Amniotic epithelial cell (primary cell): ENCODE results near the gene PAM.

ENCODE experiments used
- DNase-seq: peaks from one replicate; pipeline ENCODE4 v3.0.0-alpha.2; 2010; ENCODE audit warnings: low read depth

PAM gene

DNA sequence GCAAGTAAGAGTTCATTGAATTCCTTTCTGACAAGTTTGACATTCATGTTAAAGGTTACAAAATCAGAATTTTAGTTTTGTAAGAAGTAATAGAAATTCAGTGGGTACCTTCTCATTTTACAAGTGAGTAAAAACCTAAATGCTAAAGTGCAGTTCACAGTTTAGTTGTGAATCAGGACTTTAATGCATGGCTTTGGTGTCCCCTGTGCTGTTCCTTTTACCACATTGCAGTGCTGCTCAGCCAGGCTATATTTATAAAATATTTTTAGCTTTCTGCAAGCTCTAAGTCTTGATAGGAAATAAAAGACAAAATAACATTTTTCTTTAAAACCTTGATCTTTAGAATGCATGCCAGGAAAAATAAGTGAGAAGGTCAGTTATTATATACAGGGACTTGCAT is 26.3 kb downstream of the PAM start:
- no peak for DNase-seq

DNA sequence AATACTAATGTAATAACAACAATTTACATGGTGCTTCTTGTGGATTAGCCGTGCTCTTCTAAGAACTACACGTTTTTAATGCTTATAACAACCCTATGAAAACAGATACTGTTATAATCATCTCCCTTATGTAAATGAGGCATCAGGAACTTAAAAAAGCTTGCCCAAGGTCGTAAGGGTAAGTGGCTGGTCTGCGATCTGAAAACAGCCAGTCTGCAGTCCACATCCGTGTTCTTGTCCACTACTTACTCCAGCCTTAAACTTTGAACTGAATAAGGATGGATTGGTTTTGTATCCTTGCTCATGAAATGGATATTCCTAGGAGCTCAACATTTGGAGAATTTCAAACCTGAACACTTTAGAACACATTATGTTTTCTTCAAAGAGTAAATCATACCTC is 26.7 kb downstream of the PAM start:
- no peak for DNase-seq

DNA sequence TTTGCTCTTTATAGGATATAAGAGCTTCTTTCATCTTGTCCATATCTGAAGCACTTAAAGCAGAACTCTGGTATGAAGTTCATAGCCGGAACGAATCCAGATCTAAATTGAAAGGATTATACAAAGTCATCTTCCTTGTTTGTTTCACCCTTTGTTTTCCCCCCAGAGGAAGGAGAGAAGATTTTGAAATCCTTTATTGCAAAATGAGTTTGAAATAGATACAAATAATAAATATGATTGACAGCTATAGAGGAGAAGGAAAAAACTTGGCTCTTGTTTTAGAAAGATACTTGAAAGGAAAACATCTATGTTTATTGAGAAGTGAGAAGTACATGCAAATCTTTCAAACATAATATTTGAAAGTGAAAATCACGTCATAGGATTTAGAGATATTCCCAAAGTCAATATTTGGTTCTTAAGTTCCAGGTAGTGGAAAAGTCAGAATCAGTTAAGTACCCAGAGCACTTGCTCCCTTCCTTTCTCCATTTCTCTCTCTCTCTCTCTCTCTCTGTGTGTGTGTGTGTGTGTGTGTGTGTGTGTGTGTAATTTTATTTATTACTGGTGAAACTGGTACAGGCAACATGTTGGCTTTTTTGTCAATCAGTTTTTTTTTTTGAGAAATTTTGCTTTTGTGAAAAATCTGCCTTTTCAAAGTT is 27.2 kb downstream of the PAM start:
- no peak for DNase-seq

DNA sequence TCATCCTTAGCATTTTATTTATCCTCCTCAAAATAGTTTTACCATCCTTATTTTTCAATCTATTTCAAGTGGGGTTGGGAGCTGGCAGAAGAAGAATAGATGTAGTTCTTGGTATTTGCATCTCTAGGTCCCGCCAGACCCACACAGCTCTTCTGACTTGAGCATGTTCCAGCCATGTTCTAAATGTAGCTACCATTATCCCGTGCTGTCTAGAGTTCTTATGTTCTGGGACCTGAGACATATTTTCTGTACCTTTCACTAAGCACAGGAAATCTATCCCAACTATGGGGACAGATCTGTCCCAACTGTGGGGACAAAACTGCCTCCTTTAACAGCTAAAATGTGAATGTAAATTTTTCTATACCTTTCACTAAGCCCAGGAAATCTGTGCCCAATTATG is 32.0 kb downstream of the PAM start:
- DNase-seq = no peak

DNA sequence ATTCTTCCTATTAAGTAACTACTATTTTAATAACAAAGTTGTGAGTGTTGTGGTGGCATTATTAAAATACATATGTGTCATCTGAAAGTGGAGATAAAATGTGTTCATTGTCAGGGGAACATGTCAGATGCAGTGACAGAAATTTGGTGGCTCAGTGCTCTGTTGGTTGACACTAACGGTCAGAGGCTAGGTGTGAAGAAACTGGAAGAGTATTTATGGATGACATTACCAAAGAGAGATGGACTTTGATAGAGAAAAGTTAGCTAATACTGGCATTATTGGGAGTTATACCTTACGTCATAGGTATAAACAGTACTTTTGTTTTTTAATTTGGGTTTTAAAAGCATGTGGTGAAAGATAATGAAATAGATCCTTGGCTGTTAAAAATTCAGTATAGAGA is 33.7 kb downstream of the PAM start:
- no peak for DNase-seq

DNA sequence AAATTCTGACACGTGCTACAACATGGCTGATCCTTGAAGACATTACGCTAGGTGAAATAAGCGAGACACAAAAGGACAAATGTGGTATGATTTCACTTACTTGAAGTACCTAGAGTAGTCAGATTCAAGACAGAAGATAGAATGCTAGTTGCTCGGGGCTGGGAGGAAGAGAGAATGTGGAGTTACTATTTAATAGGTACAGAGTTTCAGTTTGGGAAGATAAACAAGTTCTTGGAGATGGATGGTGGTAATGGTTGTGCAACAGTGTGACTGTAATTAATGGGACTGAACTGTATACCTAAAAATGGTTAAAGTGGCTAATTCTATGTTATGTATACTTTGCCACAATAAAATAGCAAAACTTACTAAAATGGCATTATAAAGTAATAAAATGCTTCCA is 34.4 kb downstream of the PAM start:
- peak; percentile 14 for DNase-seq

DNA sequence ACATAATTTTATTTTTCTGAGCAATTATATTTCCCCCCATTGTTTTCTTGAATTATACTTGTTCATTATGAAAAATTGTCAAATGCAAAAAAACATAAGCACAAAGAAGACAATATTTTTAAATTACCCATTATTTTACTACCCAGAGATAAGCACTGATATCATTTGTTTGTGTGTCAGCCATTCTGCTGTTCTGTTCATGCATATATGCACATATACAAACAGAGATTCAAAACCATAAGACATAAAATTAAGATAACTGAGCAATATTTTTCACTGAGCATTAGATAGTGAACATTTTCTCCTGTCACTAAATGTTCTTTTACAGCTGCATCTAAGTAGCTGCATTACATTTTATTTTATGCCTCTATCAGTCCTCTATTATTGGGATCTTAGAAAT is 35.6 kb downstream of the PAM start:
- DNase-seq = no peak

DNA sequence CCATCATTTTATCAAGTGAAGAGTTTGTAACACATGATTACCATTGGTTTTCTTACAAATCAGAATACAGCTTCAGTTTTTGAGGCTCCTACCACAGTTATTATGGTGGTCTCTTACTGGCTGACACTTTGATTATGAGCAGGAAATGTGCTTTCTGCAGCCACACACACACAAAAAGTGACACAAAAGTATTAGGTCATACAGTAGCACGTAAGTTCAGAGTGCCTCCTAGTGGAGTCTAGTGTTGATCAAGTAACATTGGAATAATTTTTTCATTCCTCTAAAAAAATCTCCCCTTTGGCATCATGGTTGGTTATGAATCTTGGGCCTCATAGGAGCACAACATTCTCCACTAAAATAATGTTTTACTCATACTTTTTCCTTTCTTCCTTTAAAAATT is 37.6 kb downstream of the PAM start:
- peak; percentile 35 for DNase-seq

DNA sequence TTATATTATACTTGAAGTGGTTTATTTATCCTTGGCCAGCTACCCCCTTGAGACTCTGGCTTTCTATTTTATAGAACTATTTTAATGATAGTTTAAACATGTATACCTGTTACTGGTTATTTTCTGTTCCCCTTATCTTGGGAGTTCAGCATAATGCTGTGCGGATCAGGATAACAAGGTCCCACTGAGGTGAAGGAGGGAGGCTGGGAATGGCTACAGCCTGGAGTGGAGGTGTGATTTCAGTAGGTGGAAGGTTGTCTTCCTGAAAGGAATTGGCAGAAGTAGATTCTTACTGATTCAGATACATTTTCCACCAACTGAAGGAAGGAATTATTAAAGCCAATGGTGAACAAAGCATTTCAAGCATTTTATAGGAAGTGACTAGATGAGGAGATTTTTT is 38.9 kb downstream of the PAM start:
- no peak for DNase-seq

DNA sequence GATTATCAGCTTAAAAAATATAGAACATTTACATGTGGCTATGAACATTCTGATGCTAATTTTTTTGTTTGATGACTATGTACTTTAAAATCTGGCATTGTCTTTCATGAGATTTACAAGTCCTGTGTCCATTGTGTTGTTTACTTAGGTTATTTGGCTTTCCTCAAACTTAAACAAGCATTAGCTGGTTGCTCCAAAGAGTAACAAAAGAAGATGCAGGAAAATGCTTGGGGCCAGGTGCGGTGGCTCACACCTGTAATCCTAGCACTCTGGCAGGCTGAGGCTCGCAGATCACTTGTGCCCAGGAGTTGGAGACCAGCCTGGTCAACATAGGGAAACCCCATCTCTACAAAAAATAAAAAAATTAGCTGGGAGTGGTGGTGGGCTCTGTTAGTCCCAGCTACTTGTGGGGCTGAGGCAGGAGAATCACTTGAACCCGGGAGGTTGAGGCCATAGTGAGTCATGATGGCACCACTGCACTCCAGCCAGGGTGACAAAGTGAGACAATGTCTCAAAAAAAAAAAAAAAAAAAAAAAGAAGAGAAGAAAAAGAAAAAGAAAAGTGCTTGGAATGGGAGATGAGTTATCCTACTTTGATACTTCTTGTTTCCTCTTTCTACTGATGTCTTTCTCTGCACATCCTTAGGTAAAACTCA is 39.7 kb downstream of the PAM start:
- no peak for DNase-seq

DNA sequence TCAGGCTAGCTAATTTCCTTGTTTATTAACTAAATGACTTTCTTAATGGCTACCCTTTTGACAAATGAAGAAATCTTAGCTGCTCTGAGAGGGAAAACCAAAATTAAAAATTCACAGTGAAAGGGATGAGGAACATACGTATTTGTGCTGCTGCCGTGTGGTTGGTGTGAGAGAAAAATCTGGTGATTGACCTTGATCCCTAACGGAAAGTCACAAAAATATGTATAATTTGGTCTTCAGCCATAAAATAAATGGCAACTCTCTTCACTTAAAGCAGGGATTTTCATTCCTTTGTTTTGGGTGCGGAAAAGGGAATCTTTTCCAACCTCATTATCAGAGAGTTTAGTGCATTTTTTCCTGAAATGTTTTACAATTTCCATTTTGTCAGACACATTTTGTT is 40.4 kb downstream of the PAM start:
- no peak for DNase-seq

DNA sequence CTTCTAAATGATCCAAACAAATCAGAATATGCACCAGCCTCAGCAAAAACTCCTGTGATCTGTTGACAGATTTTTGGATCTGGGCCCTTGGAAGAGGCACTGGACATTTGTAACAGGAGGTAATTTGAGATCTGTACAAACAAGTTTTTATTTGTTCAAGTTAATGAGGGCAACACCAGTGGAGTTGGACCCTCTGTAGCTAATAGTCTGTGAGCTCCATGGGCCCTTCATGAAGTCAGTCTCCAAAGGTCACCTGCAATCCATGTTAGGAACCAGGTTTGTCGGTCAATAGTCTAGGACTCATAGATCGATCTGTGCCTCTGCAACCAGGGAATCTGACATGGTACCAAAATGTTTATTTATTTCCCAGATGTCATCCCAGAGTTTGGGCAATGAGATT is 40.9 kb downstream of the PAM start:
- DNase-seq = no peak

DNA sequence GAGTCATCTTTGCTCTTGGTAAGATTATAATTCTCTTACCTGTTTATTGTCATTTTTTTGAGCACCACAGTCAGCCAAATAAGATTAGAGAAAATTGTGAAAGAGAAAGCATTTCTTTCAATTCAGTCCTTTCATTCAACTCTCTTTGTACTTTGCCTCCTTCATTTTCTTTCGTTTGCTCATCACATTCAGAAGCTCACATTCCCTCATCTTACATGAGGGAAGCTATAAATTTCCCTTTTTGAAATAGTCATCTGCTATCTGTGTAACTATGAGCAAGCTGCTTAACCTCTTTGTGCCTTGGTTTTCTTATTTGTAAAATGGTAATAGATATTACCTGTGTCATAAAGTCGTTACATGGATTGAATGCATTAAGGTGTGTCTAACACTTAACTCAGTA is 41.4 kb downstream of the PAM start:
- DNase-seq = peak; percentile 61

DNA sequence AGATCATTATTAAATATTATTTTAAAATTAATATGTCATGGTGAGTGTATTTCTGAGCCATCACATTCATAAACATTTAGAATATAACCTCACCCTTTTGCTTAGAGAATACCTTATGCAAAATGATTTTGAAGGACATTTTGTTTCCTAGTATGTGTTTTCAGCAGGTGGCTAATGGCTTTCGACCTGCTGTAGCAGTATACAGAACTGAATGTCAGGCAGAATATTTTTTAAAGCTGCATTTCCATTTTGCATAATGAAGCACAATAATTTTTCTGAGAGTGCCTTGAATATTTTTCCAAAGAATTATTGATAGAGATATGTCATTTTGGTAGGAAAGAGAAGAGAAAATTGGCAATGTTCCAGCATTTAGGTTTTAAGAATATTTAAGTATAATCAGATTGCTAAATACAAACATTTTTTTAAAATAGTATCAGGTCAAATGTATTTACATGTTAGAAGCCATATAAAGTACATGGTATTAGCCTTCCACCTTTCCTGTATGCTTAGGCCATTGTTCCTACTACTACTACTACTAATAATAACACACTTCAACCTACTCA is 42.3 kb downstream of the PAM start:
- DNase-seq = no peak

DNA sequence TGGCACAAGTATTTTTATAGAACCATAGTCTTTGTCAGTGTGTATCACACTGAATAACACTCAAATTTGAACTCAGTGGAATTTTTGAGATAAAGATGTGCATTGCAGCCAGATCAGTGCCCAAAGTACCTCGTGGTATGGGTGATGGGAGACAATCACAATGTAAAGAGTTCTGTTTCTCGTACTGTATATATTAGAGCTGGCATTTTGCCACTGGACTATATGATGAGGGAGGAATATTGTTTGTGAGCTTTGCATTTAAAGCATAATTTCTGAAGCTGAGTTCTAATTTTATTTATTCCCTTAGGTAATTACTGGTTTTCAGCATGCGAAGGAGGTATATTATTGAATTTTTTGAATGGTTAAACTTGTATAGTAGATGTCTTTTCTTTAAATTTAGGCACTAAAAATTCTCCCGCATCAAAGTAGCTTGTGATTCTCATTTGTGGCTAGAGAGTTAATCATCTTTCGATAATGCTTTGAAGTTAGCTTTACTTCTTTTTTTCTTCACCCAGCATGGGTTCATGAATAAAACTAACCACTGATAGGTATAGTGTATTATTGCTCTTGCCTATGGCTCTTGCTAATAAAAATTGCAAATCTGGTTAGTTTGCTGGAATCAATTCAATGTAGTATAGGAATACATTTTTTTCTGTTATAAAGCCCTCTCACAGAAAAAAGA is 43.1 kb downstream of the PAM start:
- DNase-seq = no peak

DNA sequence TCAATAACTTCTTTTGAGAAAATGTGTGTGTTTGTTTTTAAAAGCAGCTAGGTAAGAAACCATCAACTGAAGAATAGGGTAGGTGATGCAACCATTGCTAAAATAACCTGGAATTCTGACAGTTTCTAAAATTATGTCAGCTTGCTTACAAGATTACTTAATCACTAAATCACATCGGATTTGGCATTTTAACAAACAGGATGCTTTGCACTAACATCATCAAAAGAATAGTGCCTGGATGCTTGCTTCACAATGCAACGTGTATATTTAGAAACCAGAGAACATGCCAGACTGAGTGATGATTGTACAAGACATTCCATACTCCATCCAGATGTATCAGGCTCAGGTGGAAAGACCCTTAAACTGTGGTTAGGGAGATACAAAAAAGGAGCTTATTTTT is 43.9 kb downstream of the PAM start:
- DNase-seq = peak; percentile 10

DNA sequence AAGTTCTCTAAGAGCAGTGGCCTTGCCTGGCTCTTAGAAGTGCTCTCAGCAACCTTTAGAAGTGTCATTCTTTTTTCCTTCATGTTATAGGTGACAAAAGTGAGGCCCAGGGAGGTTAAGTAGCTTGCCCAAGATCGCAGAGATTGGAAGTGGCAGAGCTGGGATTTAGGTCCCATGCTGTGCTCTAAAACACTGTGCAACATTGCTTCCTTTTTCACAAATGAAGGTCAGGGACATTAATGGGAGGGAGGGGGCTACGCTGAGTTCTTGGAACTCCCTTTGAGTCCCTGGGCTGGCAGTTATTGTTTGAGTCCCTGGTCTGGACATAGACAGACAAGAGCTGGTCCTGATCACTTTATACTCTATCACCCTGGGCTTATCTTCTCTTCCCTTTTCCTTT is 45.3 kb downstream of the PAM start:
- no peak for DNase-seq

DNA sequence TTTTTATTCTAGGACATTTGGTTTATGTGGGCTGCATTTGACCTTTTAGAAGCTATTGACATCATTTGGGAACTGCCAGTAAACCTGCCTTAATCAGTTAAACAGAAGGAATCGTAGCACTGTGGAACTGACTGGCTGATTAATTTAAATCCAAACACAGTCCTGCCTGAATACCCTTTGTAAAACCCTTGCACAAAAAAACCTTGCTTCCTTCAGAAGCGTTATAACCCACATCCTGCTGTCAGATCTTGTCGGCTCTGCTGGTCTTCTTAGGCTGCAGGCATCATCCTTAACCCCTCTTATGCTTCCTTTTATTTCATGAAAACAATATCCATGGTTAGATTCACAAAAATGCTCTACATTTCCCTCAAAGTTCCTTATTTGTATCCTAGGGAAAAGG is 46.3 kb downstream of the PAM start:
- DNase-seq = no peak

DNA sequence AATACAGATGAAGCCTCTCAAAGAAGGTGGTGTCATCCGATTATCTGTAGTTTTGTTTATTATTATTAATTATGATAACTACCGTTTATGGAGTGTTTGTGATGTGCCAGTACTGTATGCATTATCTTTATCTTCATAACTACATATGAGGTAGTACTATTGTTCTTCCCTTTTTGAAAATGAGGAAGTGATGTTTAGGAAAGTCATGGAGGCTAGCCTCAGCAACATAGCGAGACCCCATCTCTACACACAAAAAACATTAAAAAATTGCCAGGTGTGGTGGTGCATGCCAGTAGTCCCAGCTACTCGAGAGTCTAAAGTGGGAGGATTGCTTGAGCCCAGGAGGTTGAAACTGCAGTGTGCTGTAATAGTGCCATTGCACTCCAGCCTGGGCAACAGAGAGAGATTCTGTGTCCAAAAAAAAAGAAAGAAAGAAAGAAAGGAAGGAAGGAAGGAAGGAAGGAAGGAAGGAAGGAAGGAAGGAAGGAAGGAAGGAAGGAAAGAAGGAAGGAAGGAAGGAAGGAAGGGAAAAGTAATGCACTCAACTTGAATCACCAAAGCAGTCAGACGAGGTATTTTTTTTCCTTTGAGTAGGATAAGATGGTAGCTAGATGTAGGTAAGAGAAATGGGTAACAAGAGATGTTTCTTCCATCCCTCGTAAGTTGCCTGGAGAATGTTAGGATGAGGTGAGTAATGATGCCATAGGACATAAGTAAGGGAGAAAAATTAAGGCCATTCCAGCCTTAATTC is 47.8 kb downstream of the PAM start:
- no peak for DNase-seq

DNA sequence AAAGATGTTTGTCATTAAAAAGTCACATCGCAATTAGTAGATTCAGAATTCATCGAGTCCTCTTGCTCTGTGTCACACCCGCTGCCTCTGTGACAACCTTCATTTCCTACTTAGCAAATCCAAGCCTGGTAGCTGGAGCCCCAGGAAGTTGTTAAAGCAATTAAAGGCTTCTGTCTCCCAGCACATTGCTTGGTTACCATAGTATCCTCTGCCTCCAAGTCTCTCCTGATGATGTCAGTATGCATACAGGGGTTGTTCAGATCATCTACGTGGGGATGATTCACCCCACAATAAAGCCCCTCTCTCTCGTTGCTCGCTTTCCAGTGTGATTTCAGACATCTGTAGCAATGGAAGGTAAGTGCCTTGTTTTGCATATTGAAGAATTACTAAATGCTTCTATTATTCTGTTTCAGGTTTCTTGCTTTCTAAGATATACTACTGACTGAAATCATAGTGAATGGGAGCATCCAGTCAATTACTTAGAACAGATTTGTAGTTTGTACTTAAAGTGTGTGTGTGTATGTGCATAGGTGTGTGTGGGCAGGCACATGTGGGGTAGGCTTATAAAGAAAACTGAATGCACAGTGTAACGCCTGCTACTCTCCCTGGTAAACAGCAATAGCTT is 52.9 kb downstream of the PAM start:
- DNase-seq = peak; percentile 79

DNA sequence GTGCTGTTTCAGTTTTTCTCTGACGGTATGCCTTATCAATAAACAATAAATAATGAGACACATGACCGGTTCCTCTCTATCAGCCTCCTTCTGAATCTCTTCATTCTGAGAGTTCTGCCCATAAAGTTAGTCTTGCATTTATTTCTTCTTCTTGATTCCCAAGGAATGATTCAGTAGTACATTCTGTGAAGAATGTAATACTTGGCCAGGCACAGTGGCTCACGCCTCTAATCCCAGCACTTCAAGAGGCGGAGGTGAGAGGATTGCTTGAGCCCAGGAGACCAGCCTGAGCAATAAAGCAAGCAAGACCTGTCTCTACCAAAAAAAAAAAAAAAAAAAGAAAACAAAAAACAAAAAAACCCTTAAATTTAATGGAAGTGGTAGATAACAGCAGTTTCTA is 53.9 kb downstream of the PAM start:
- DNase-seq = peak; percentile 77

DNA sequence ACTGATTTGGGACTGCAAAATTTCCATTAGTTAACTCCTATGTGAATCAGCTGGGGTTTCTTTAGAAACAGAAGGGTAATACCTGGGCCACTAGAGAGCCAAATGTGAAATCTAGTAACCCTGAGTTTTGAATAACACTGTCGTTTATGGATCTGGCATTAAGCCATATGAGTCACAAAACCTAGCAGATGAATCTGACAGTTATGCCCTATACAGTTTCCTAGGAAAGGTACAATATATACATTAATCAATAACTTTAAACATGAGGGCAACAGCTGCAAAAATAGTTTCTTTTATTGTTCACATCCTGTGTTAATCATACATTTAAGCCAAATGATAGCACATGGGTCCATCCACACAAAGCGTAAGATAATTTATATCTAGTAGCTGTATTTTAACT is 56.9 kb downstream of the PAM start:
- peak; percentile 31 for DNase-seq
